ENCODE data around the gene FSTL4.

FSTL4 gene

DNA sequence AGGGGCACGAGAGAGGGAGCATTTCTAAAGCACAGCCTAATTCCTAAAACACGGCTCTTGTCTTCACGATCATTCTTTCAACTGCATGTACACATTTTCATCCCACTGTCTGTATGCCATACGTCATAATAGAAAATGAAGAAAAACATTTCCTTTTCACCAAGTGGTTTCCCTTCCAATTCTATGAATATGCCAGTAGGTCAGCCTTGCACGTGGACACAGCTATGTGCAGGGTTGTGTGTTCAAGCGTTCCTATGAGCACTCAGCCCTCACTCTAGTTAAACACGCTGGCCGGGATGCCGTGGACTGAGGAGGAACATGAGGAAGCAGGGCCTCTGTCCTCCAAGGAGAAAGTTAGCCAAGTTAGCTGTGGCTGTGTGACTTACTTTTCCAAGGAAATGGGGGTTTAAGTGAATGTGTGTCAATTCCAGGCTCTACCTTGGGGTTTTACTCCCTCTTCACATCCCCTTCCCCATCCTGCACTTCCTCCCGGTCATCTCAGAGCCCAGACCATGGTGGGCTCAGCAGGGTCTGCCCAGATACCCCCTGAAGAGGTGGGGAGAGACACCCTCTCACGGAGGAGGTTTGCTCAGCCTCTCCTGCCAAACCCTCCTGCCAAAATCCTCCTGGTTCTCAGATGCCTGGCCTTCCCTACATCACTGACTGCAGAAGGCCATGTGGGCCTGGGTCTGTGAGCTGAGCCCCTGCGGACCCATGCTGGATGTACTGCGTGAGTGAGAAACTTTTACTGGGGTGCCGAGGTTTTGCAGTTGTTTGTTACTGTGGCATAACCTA, 230.6 kb downstream of the FSTL4 start:
- no peak for DNase-seq

DNA sequence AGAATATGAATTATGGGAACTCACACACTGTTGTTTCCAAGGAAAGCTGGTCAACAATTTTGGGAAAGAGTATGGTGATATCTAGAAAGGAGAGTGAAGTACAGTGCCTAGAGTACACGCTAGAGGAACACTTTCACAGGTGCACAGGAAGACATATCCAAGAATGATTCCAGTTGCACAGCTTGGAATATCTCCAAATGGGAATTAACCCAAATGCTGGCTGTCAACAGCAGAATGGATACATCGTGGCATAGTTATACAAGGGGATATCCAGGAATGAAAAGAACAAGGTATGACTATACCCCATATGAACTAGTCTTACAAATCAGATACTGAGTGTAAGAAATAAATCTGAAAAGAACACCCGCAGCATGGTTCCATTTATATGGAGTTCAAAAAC, 231.3 kb downstream of the FSTL4 start:
- no peak for DNase-seq

DNA sequence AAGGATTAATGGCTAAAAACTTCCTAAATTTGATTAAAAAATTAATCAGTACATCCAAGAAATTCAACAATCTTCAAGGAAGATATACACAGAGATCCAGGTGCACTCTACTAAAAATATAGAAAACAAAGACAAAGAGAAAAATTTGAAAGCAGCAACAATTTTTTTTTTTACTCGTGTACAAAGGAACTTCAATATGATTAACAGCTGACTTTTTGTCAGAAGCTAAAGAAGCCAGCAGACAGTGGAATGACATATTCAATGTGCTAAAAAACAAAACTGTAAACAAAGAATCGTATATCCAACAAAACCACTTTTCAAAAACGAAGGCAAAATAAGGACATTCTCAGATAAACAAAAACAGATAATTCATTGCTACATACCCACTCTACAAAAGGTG, 234.6 kb downstream of the FSTL4 start:
- no peak for DNase-seq

DNA sequence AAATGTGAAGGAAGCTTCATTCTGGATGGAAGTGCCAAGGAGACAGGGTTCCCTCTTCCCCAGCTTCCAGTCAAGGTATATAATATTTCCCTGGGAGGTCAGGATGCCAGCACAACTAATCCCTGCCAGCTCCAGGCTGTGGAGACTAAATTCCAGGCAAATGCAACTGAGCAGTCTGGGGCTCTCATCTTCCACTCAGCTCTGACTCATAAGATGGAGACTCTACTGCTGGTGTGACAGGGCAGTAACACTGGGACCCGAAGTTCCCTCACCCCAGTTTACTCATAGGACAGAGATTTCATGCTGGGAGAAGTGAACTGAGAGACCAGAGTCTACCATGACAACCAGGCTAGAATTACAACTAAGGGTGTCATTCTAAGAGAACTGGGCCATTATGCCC, 235.4 kb downstream of the FSTL4 start:
- no peak for DNase-seq

DNA sequence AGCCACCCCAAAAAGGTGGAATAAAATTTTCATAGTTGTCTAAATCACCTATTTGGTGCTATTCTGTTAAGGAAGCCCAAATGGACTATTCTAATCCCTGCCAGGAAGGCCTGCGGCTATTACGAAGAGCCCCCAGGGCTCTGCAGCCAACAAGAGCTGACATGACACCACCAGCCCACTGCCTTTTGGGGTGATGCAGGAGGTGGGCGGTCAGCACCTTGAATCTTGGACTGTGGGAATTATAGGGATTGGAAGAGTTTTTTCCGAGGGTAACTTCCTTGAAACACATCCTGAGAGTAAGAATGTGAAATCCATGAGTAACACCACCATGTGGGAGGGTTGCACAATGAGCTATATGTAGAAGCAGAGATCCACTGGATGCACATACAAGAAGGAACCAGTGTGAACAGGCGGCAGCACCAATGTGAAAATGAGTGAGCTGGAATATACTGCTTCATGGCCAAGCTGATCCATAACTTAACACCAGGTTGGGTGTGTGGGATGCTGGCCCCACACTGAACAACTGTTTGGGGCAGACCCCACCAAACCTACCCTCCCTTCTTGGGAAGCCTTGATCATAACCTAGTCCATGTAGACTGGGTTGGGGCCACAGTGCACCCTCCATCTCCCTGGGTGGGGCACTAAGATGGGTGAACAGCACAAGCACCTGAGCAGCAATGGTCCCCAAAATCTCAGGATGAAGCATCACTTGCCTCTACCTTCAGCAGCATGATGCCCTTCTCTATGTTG, 239.0 kb downstream of the FSTL4 start:
- DNase-seq: no peak

DNA sequence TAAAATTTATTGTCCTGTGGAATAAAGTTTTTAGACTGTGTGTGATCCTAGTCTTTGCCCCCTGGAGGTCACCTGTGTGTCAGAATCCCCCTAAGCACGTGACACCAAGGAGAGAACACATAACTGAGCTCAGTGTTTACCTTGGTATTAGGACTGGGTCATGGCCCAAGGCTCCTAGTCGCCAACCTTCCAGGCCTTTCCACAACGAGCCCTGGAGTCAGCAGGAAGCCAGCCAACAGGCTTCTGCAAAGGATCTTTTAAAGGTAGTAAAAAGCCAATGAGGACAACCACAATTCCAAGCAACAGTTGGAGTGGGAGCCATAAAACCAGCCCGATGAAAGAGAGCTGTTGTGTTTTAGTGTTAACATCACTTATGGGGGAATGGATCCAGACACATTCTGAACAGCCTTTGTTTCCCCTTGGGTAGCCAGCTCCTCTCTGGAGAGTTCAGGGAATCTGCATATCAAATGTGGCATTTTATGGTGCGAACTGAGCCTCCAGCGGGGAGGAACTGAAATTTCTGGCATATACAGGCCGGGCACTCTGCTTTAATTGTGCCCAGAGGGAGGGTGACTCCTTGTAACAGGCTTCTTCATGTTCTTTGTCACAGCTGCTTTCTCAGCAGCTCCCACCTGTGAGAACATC, 239.9 kb downstream of the FSTL4 start:
- DNase-seq: no peak

DNA sequence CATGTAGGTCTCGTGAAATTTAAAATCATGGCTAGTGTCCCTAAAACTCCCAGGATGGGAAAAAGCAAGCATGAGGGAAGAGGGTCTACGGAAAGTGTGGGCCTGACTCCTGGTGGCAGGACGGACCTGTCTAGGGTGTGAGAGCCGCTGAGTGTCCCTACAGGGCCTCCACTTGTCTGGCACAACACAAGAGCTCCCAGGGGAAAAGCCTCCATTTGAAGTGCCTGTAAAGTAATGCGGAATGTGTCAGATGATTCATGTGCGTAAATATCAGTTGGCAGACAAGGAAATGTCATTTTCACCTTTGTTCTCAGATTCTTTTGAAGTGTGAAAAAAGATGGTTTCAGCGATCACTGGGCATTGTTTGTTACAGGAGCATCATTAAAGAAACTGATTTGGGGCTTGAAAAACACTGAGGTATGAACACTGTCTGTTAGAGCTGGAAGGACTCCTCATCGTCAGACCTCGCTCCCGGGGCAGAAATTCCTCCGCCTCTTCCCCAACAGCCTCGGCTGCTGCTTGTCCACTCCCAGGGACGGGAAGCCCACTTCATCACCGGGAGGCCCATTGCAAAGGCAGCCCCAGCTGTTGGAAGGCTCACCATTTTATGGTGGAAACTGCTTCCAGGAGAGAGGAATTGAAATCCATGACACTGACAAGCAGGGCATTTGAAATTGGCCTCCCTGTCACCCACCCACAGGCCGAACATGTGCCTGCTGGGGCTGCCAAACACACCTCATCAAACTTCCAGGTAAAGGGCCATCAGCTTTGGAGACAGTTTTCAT, 240.8 kb downstream of the FSTL4 start:
- no peak for DNase-seq

DNA sequence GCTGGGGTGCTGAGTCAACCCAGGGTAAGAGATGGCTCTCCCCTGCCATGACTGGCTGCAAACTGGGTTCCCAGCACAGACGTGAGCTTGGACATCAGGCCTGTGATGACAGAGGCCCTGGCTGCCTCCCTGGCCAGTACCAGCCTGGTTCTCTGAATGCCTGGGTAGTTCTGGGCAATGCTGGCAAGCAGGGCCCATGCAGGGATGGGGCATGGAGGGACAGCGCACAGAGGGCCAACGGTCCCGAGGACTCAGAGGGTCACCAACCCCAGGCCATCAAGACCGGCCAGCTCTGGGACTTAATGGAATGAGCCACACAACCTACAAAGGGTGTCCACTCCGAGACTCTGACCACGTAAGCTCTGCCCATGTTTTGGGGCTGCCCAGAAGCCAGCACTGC, 241.4 kb downstream of the FSTL4 start:
- DNase-seq: no peak

DNA sequence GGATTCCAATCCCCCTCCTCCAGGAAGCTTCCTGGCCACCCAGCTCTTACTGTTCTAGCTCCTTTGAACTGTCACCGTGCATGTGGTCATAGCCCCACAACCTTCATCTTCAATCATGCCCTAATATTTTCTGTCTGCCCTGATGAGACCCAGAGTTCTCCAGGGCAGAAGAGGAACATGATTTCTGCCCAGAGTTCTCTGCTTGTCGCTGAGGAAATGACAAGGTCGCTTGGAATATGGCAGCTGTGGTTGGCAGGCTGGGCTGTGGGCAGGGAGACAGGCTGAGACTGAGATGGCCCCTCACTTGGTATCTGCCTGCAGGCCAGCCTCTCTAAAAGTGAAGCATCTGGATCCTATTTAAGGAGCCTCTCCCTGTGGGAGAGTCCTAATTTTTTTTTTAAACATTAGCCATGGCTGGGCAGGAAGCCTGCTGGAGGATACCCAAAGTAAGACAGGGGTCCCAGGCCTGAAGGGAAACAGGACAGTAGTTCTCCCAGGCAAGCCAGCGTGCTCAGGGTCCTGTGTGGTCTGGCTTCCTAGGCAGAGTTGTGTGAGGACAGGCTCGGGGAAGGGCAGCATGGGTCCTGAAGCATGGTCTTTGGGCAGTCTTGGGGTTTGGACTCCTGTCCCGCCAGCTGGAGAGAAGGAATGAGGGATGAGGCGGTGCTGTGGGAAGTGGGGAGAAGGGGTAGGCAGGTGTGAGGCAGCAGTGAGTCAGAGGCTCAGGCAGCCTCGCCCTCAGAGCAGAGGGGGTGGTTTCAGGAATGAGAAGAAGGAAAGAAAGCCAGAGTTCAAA, 242.1 kb downstream of the FSTL4 start:
- DNase-seq: no peak

DNA sequence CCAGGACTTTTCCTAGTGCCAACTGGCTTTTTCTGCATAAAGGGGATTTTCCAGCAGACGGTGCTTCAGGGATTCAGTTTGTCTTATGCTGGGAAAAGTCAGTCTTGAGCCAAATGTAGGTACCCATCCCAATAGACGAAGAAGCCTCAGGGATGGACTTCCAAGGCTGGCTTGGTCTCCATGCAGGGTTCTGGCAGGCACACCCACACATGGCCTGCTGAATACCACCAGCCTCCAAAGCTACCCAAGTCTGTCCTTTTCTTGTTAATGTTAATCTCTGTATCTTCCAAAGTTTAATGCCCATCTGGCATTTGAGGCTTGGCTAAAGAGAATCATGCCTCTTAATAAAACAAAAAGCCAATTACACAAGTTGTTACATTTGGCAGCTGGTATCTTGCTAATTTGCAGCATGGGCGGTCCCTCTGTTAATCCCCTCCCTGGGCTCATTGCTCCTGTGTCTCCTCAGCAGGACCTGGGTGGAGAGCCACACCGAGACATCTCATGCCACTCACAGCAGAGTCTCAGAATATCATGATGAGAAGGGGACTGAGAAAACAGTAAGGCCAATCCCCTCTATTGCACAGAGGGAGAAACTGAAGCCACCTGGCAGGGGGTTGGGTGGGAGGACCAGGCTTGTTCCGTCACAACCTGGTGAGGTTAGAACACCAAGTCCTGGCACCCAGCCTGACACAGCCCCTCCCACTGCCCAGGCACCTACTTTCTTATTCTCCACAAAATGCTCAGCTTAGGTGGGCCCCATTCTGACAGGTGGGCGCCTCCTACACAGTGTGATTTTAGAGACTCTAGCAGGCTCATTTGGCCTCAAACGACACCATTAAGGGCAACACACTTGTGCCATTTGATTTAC, 243.2 kb downstream of the FSTL4 start:
- DNase-seq: no peak

DNA sequence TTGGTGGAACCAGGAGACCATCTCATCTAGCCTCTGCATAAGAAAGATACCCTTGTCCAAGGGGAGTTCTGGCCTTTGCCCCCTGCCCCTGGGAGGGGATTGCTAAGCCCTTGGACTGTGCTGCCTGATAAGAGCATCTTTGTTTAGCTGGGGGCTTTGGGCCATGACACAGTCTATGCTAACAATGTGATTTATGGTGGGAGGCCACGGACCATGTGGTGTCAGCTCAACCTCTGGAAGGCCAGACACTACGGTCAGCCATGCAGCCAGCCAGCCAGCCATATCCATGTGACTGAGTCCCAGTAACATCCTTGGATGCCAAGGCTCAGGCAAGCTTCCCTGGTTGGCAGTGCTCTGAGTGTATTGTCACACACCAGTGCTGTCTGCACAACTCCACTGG, 244.4 kb downstream of the FSTL4 start:
- DNase-seq: no peak

DNA sequence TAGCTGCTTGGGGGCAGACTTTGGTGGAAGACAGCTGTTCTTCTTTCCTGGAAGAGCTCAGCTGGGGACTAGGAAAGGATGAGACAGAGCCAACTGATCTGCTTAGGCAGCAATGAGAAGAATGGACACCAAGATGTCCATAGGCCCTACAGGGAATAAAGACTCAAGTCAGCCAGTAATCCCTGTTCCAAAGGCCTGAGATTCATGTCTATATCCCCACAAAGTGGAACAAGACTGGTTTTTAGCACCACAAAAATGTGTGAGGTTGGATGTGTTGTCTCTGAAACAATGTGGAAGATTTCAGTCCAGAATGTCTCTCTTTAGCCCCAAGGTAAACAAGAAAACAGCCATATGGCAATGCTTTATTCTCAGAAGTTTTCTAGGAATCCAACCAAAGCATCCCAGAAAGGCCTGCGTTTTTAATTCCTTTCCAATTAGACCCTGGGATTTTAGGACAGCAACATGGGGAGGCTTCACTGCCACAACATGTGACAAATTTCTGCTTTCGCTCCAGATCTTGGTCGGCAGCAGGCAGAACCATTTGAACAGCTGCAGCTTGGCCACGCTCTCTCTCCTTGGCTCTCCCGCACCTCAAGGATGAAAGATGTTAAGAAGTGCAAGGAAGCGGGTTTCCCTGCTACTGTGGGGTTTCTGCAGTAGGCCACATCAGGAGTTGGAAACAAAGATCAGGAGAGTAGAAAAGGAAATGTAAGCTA, 245.1 kb downstream of the FSTL4 start:
- no peak for DNase-seq

DNA sequence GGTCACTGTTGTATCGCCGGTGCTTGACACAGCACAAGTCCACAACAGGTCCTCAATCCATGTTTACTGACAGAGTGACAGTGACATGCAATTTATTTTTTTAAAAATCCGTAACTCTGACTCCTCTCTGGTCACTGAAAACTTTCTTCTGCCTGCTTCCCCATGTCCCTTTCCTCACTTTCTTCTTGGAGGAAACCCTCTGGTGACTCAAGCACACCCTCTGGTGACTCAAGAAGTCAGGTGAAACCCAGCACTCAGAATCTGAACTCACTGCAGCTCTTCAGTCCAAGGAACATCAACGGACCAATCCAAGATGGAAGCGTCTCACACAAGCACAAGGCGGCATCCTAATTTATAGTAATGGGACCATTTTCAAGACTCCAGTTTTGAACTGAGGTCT, 245.9 kb downstream of the FSTL4 start:
- no peak for DNase-seq

DNA sequence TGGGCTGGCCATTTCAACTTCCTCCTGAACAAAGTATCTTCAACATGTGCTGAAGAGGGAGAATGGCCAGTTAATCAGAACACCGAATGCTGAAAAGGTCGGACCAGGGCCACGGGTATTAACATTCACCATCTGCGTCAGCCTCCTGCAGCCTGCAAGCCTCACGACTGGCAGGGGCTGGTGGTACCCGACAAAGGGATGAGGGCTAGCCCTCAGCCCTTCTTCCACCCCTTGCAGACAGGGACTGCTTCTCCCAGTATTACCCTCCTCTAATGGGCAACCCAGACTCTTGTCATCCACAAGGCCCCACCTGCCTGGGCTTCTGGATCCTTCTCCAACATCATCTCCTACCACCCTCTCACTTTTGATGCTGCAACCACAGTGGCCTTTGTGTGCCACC, 246.6 kb downstream of the FSTL4 start:
- no peak for DNase-seq

DNA sequence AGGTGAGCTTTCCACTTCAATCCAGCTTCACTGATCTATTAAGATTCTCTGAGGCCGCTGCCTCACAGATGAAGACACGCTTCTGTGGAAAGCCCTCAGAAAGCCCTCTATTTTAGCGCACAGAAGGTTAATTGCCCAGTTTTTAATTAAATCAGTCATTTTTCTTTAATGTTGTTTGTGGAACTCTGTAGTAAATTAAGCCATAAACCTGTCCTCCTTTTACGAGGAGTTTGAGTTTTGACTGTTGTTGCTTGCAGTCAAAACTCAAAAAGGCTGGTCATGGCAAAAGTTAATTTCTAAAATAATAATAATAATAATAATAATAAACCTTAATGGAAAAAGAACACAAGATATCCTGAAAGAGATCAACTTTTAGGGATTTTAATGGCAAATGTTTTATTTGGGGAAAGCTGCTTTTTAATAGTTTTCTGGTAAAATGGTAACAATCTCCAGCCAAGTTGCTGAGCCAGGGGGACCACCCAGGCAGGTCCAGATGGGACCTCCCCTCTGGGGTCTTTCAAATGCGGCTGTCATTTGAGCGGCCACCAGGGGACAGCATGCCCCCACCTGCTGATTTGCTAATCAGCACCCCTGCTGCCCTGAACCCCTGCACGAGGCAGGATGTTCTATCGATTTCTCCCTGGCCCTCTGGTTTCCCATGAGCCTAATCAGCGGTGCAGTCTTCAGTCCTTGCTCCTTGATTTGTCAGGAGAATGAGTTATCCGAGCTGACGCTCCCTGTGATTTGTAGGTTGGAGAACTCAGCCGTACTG, 247.2 kb downstream of the FSTL4 start:
- DNase-seq: no peak

DNA sequence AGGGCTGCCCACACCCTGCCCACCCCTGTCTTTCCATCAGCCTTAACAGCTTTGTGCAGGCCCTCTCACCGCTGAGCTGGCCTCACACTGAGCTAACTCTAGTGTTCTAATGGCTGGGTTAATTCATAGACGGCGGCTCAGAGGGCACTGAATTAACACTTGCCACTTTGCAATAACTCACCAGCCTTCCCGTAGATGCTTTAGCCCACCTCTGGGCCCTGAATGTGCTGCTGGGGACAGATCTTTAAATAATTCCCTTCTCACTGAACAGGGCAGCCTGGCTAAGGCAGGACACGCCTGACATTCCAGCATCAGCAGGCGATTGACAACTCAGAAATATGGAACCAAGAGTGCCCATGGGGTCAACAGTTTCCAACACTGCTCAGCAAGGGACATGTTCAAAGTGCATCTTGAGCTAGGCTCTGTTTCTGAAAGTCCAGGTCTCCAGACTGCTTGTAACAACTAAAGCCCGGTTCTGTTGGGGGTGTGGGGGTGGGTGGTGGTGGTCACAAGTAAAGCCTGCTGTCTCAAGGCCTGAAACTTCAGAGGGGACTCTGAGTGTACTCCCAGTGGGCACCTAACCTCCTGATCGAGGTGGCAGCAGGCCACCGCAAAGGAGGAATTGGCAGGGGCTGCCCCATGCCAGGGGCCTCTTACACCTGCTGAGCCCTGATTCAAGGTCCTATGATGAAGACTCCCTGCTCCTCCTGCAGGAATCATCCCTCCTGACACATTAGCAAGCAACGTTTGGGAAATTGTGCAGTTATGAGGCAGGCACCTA, 248.3 kb downstream of the FSTL4 start:
- no peak for DNase-seq

DNA sequence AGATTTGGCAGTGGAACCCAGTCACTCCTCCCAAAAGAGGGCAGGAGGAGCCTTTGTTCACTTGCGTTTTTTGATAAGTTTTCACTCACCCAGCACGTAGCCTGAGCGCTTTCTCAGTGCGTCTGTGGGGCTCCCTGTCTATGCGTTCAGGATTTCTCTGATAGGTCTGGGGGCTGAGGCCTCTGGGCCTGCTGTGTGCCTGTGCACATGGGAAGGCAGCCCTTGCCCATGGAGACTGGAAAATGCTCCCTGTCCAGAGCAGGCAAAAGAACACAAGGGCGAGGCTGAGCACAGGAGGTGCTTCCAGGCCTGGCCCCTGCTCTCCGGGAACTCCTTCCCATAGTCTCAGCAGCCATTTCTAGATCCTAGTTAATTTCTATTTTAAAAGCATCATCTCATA, 249.9 kb downstream of the FSTL4 start:
- DNase-seq: no peak

DNA sequence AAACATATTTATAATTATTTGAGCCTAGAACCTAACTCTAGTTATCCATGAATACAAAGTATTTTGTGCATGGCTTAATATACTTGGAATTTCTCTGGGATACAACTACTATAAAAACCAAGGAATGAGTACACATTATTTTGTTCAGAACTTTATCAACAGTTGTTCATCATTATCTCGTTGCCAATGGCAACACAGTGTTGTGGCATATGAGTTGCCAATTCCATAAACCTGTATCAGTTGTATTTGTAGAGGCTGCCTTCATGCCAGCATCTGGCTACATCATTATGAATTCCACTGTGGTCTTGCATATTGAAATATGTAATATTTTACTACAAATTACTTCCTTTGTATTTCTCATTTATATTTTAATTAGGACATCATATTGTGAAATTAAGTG, 250.4 kb downstream of the FSTL4 start:
- no peak for DNase-seq
